B cell (primary cell): ENCODE data around the gene RASGRF2. TPM values are rescaled to one million over a fixed set of nuclear protein-coding genes. Genes with fewer than 3 reads are reported as not detected.
"Not testable (repeated sequence)": the region's sequence is repeated elsewhere in the genome, so short reads cannot be mapped to it uniquely, and the experiment has no call there.

Experiments
- ATAC-seq: fragments of 200-7000 bp; cut with Tn5 transposase; one replicate; pipeline ENCODE4 v1.10.0; 2021; ENCODE audit warnings: low read depth, mild to moderate bottlenecking, moderate number of reproducible peaks, moderate library complexity
- CTCF ChIA-PET: fragments of 350-600 bp; sonication (Branson Sonifier 250); formaldehyde crosslinking; loops from one replicate; lab custom pipeline; 2021; ENCODE audit warnings: antibody characterized with exemption, inconsistent platforms; lab: Charles Lee
- POLR2A ChIA-PET: fragments of 350-600 bp; sonication (Branson Sonifier 250); formaldehyde crosslinking; loops from one replicate; lab custom pipeline; 2021; ENCODE audit warnings: antibody characterized with exemption; lab: Charles Lee
- DNase-seq: peaks from one replicate; pipeline ENCODE4 v3.0.0; 2013
- H2AFZ ChIP-seq: 2 replicates; pipeline ENCODE4 v1.6.1; 2012; ENCODE audit warnings: mild to moderate bottlenecking, low read depth, low read length; ENCODE audit not compliant: insufficient read depth, poor library complexity, severe bottlenecking
- H3K27ac ChIP-seq, 2 donors: 1 replicate in 1 of 2; 2 replicates in 1 of 2; pipeline ENCODE4 v1.5.1; 2012 to 2013; ENCODE audit warnings: low read length in 2 of 2, mild to moderate bottlenecking in 2 of 2, moderate library complexity in 1 of 2
- H3K27me3 ChIP-seq, 4 experiments: fragments of 200-600 bp in 1 of 4; sonication (generic) in 1 of 4; replicated peaks in 1 of 4; 1 replicate in 2 of 4; 2 replicates in 2 of 4; pipeline versions ENCODE4 v1.6.1 to v1.7.0; 2013 to 2016; ENCODE audit warnings: low read length in 3 of 4, mild to moderate bottlenecking in 2 of 4, mixed read lengths in 1 of 4, moderate library complexity in 1 of 4; ENCODE audit not compliant: insufficient read depth in 4 of 4, control insufficient read depth in 3 of 4; ENCODE audit errors: control extremely low read depth in 1 of 4
- H3K36me3 ChIP-seq, 2 experiments: replicated peaks in 1 of 2; 1 replicate in 1 of 2; 2 replicates in 1 of 2; pipeline versions ENCODE4 v1.6.1 to v1.7.1; 2013; ENCODE audit warnings: low read length in 1 of 2; ENCODE audit not compliant: insufficient read depth in 2 of 2, control insufficient read depth in 1 of 2; ENCODE audit errors: control extremely low read depth in 1 of 2, extremely low read depth in 1 of 2
- H3K4me1 ChIP-seq, 2 donors: fragments of 200-600 bp in 1 of 2; sonication (generic) in 1 of 2; 1 replicate in 1 of 2; 2 replicates in 1 of 2; pipeline versions ENCODE4 v1.5.1 to v1.6.1; 2013 to 2017; ENCODE audit warnings: low read length in 2 of 2; ENCODE audit not compliant: control insufficient read depth in 2 of 2, insufficient read depth in 2 of 2
- H3K4me2 ChIP-seq: replicated peaks from 2 replicates; pipeline ENCODE3; 2012; ENCODE audit warnings: mild to moderate bottlenecking, low read depth, low read length; ENCODE audit not compliant: poor library complexity, severe bottlenecking
- H3K4me3 ChIP-seq, 5 experiments: fragments of 200-600 bp in 1 of 5; sonication (generic) in 1 of 5; 1 replicate in 3 of 5; 2 replicates in 2 of 5; pipeline versions ENCODE4 v1.5.1 to v1.7.0; 2011 to 2016; ENCODE audit warnings: low read length in 4 of 5, mild to moderate bottlenecking in 4 of 5, low read depth in 2 of 5, control low read depth in 1 of 5, moderate library complexity in 1 of 5; ENCODE audit not compliant: insufficient read depth in 1 of 5; ENCODE audit errors: control extremely low read depth in 1 of 5, extremely low read depth in 1 of 5
- H3K79me2 ChIP-seq: fragments of 200-600 bp; sonication (generic); one replicate; pipeline ENCODE4 v1.6.0; 2016; ENCODE audit warnings: low read length; ENCODE audit not compliant: control insufficient read depth, insufficient read depth
- H3K9ac ChIP-seq: fragments of 200-600 bp; sonication (generic); 2 replicates; pipeline ENCODE4 v1.6.1; 2017; ENCODE audit warnings: mild to moderate bottlenecking, low read length, moderate library complexity
- H3K9me3 ChIP-seq, 3 donors: one replicate each; pipeline versions ENCODE4 v1.6.1 to v1.7.1; 2013; ENCODE audit warnings: low read length in 2 of 3; ENCODE audit not compliant: control insufficient read depth in 2 of 3, insufficient read depth in 1 of 3; ENCODE audit errors: control extremely low read depth in 1 of 3
- H4K20me1 ChIP-seq: 2 replicates; pipeline ENCODE4 v1.6.0; 2012; ENCODE audit warnings: mild to moderate bottlenecking, low read length; ENCODE audit not compliant: insufficient read depth, control insufficient read depth, poor library complexity, severe bottlenecking
- H3K27ac Mint-ChIP-seq: one replicate; pipeline ENCODE4 v1.8.0; 2021; ENCODE audit warnings: mixed read lengths
- H3K27me3 Mint-ChIP-seq: one replicate; pipeline ENCODE4 v1.8.0; 2021; ENCODE audit warnings: mixed read lengths
- H3K4me1 Mint-ChIP-seq: one replicate; pipeline ENCODE4 v1.8.0; 2021; ENCODE audit warnings: mixed read lengths
- H3K4me3 Mint-ChIP-seq: one replicate; pipeline ENCODE4 v1.8.0; 2021; ENCODE audit warnings: mixed read lengths
- H3K9me3 Mint-ChIP-seq: one replicate; pipeline ENCODE4 v1.8.0; 2022; ENCODE audit warnings: mixed read lengths; ENCODE audit not compliant: insufficient read depth
- EZH2 ChIP-seq: IDR thresholded peaks from 2 replicates; pipeline ENCODE4 v1.6.1; 2012; ENCODE audit warnings: borderline replicate concordance, low read depth, mild to moderate bottlenecking, moderate library complexity, low read length; ENCODE audit not compliant: insufficient read depth, poor library complexity, severe bottlenecking
- WGBS: methylation state at CpG from one replicate; pipeline ENCODE4 v1.1.5; 2013; ENCODE audit warnings: missing lambda C conversion rate; ENCODE audit not compliant: insufficient coverage; 5-methylcytosine and 5-hydroxymethylcytosine counted together
- intact Hi-C: fragments of 100-400 bp; cut with micrococcal nuclease; formaldehyde crosslinking; loops from one replicate; pipeline ENCODE4 v1.10.0; 2022
- polyA plus RNA-seq: library from polyadenylated mRNA; depleted of rRNA; stranded (reverse); fragments of >200 nt; gene quantifications from 2 replicates; pipeline ENCODE4 v1.2.3, GENCODE V29; 2012
- total RNA-seq, 2 donors: library from RNA; stranded (reverse); fragments of 120-200 nt in 1 of 2; gene quantifications; 1 replicate in 1 of 2; 2 replicates in 1 of 2; pipeline versions ENCODE4 v1.2.3 to v1.2.4, GENCODE V29; 2013 to 2022
- TF ChIP-seq, protein P1 (sequence below): fragments of 200-600 bp; IDR thresholded peaks from one replicate; pipeline ENCODE4 v1.8.0; 2022; ENCODE audit warnings: antibody characterized with exemption, mild to moderate bottlenecking

Gene RASGRF2
- total and polyA plus RNA-seq, 2 donors (not counting 1 experiment from before 2014, with no cell fraction given) = 0.04 to 0.37 TPM

DNA sequence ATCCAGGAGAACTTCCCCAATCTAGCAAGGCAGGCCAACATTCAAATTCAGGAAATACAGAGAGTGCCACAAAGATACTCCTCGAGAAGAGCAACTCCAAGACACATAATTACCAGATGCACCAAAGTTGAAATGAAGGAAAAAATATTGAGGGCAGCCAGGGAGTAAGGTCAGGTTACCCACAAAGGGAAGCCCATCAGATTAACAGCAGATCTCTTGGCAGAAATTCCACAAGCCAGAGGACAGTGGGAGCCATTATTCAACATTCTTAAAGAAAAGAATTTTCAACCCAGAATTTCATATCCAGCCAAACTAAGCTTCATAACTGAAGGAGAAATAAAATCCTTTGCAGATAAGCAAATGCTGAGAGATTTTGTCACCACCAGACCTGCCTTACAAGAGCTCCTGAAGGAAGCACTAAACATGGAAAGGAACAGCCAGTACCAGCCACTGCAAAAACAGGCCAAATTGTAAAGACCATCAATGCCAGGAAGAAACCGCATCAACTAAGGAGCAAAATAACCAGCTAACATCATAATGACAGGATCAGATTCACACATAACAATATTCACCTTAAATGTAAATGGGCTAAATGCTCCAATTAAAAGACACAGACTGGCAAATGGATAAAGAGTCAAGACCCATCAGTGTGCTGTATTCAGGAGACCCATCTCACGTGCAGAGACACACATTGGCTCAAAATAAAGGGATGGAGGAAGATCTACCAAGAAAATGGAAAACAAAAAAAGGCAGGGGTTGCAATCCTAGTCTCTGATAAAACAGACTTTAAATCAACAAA lies 70.3 kb downstream of the RASGRF2 start:
- H3K36me3 ChIP-seq, H3K9me3 Mint-ChIP-seq, H3K4me2 ChIP-seq, H3K27me3 ChIP-seq, H3K4me1 Mint-ChIP-seq, CTCF ChIA-PET, intact Hi-C loops, H3K4me1 ChIP-seq, H3K4me3 Mint-ChIP-seq, H4K20me1 ChIP-seq, H3K79me2 ChIP-seq, H3K27ac ChIP-seq, ATAC-seq, H3K27ac Mint-ChIP-seq, POLR2A ChIA-PET, DNase-seq, H2AFZ ChIP-seq, H3K9ac ChIP-seq, H3K4me3 ChIP-seq, H3K9me3 ChIP-seq: not testable (repeated sequence)
- WGBS = no CpG with 5 or more reads among the region's 3 CpGs
- H3K27me3 Mint-ChIP-seq = peaks cover 33% of the 10 kb centered on the region

DNA sequence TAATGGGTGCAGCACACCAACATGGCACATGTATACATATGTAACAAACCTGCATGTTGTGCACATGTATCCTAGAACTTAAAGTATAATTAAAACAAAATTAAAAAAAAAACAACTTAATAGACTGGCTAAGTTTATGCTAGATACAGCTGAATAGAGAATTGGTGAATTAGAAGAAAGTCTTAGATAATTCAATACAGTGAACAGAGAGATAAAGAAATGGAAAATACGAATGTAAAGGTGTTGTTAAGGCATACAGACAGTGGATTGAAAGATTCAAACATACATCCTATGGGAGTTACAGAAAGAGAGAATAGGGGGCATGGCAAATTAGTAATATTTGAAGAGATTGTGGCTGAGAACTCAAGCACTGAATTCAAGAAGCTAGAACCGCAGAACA lies 75.4 kb downstream of the RASGRF2 start:
- no peak overlapping the region for H3K9ac ChIP-seq
- ATAC-seq = no peak
- no peak overlapping the region for H2AFZ ChIP-seq
- Mint-ChIP-seq H3K27me3 (peaks cover 6% of the 10 kb centered on the region), H3K4me1 (no peaks in the 10 kb centered on the region), H3K27ac (no peak overlapping the region), H3K4me3 (no peak overlapping the region), H3K9me3 (peaks cover 6% of the 10 kb centered on the region)
- H3K27me3 ChIP-seq = no peaks in the 10 kb centered on the region
- intact Hi-C loops = no loop called here
- 80% methylated on average over 1 of the region's 2 CpGs for WGBS
- CTCF ChIA-PET = interaction anchor here (0.6 kb wide), 1 partner anchor 143 kb away, joined by 3 read pairs; no protein-coding TSS in a partner anchor
- no peaks in the 10 kb centered on the region for H3K36me3 ChIP-seq
- H4K20me1 ChIP-seq = no peaks in the 10 kb centered on the region
- POLR2A ChIA-PET = no interaction called here
- H3K4me2 ChIP-seq = no peak overlapping the region
- no peak for DNase-seq
- H3K27ac ChIP-seq = no peak overlapping the region
- no peaks in the 10 kb centered on the region for H3K4me1 ChIP-seq
- peaks cover 0 to 3% (median 0%) of the 10 kb centered on the region in 3 donors for H3K9me3 ChIP-seq
- no peaks in the 10 kb centered on the region for H3K79me2 ChIP-seq
- TF ChIP-seq, protein P1, sequence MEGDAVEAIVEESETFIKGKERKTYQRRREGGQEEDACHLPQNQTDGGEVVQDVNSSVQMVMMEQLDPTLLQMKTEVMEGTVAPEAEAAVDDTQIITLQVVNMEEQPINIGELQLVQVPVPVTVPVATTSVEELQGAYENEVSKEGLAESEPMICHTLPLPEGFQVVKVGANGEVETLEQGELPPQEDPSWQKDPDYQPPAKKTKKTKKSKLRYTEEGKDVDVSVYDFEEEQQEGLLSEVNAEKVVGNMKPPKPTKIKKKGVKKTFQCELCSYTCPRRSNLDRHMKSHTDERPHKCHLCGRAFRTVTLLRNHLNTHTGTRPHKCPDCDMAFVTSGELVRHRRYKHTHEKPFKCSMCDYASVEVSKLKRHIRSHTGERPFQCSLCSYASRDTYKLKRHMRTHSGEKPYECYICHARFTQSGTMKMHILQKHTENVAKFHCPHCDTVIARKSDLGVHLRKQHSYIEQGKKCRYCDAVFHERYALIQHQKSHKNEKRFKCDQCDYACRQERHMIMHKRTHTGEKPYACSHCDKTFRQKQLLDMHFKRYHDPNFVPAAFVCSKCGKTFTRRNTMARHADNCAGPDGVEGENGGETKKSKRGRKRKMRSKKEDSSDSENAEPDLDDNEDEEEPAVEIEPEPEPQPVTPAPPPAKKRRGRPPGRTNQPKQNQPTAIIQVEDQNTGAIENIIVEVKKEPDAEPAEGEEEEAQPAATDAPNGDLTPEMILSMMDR = no peak
- TF ChIP-seq EZH2 = no peak
- no peak overlapping the region for H3K4me3 ChIP-seq
